ENCODE data around the gene CLIP2. TPM values are rescaled to one million over a fixed set of nuclear protein-coding genes. Genes with fewer than 3 reads are reported as not detected.
A peak's percentile ranks its signal among the peaks of the same experiment; 100 is the strongest.

Gene CLIP2
- total and polyA plus RNA-seq, 2 of the 8 experiments (the other 6 are each of a cell fraction or from before 2014, with no cell fraction given): 8.3 to 41.5 TPM

DNA sequence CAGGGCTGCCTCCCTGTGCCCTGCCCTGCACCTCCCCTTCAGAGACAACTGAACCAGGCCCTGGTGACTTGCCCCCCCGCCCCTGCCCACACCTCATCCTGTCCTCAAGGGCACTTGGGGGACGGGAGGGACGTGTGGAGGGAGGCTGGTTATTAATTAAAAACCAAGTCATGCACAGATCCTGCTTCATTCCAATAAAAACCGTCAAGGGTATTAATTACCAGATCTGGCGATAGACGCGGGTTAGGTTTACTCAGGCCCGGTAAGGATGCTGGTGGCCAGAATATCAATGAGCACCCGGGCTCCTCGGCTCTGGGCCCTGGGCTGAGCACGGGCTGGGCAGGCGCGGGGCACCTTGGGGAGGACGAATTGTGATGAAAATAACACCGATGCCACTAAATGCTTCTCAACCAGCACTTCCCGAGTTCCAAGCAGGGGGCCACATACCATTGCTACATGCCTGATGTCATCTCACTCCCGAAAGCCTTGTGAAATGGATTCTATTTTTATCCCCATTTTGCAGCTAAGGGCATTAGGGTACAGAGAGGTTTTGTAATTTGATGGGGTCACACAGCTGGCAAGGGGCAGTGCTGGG, 140.0 kb downstream of the CLIP2 start:
- H3K9me3 ChIP-seq (ENCODE audit: insufficient read depth in 2 of 2, low read depth in 1 of 2, low read length in 1 of 2): no peaks in the 10 kb centered on the region
- FAIRE-seq: peak; percentile 39
- peak overlapping the region; percentile 81; the same call in 1 of the 2 replicates for H2BK15ac ChIP-seq (ENCODE audit: low read length)
- peak in 1 of 2 experiments; percentile 73 for DNase-seq (ENCODE audit: low read depth in 1 of 2, low spot score in 2 of 2)
- H4K20me1 ChIP-seq (replicated peaks in 1 of 2; ENCODE audit: control insufficient read depth in 1 of 2, insufficient read depth in 2 of 2, low read length in 2 of 2): no peaks in the 10 kb centered on the region
- peak overlapping the region; percentile 100; the same call in 1 of the 2 replicates for H2BK12ac ChIP-seq (ENCODE audit: low read depth, low read length)
- H3K9ac ChIP-seq (replicated peaks in 1 of 4; ENCODE audit: extremely low read depth in 1 of 4, low read depth in 3 of 4, low read length in 3 of 4): no peak overlapping the region; a peak in 2 of 7 replicates
- H3K23me2 ChIP-seq (ENCODE audit: low read depth, low read length): no peaks in the 10 kb centered on the region
- WGBS, 2 experiments (ENCODE audit: extremely low coverage in 1 of 2, insufficient coverage in 1 of 2, insufficient read length in 1 of 2, insufficient replicate concordance in 2 of 2, low coverage in 1 of 2, low lambda C conversion rate in 2 of 2, missing lambda C conversion rate in 1 of 2): 6% methylated on average over 17 of the region's 17 CpGs; no CpG with 5 or more reads in 1 of the 2 experiments
- H2AK5ac ChIP-seq (ENCODE audit: low read depth, low read length): peak overlapping the region; percentile 96; the same call in 1 of the 2 replicates
- H3K79me2 ChIP-seq (ENCODE audit: control insufficient read depth in 1 of 2, insufficient read depth in 2 of 2, low read length in 2 of 2): no peaks in the 10 kb centered on the region
- no peak overlapping the region; the same call in 1 of the 2 replicates for H4K8ac ChIP-seq (ENCODE audit: extremely low read depth, insufficient read depth, low read length)
- H3K4me1 ChIP-seq (replicated peaks in 1 of 4; ENCODE audit: control insufficient read depth in 3 of 4, insufficient read depth in 4 of 4, low read length in 3 of 4): peaks cover 5 to 19% (median 14%) of the 10 kb centered on the region in 4 experiments
- no peak overlapping the region for H3K23ac ChIP-seq (ENCODE audit: insufficient read length)
- H4K5ac ChIP-seq (ENCODE audit: insufficient read length, low read depth, low read length): peak overlapping the region; percentile 14
- no peak overlapping the region for H3K56ac ChIP-seq (replicated peaks; ENCODE audit: insufficient read length, low read depth, low read length)
- POLR2A ChIA-PET (ENCODE audit: partially characterized antibody): interaction anchor here (0.6 to 1.5 kb wide), 3 partner anchors 9 to 12 kb away, joined by 3 to 5 read pairs (median 4); no protein-coding TSS in a partner anchor
- H3K36me3 ChIP-seq (ENCODE audit: control insufficient read depth in 2 of 4, insufficient read depth in 4 of 4, low read length in 3 of 4): no peaks in the 10 kb centered on the region
- H3K4me2 ChIP-seq (ENCODE audit: insufficient read depth in 1 of 2, low read depth in 2 of 2, low read length in 2 of 2): peak overlapping the region; percentile 15 to 52; a peak in 3 of 4 replicates
- peak overlapping the region; percentile 98 for H2BK120ac ChIP-seq (replicated peaks; ENCODE audit: low read depth, low read length)
- no peak overlapping the region for H3K4ac ChIP-seq (replicated peaks; ENCODE audit: insufficient read length, low read depth, low read length)
- H3K18ac ChIP-seq (ENCODE audit: extremely low read depth, low read length): peak overlapping the region; percentile 94
- peak overlapping the region in 2 of 4 experiments; percentile 14 to 40; a peak in 4 of 8 replicates for H3K4me3 ChIP-seq (ENCODE audit: extremely low read depth in 1 of 4, insufficient read depth in 2 of 4, low read depth in 3 of 4, low read length in 4 of 4)
- peak overlapping the region; percentile 95; the same call in 1 of the 2 replicates for H2BK5ac ChIP-seq (ENCODE audit: low read depth, low read length)
- H3K79me1 ChIP-seq (ENCODE audit: low read depth, low read length): no peaks in the 10 kb centered on the region
- peak overlapping the region; percentile 66; the same call in 1 of the 2 replicates for H2BK20ac ChIP-seq (ENCODE audit: low read length)
- CTCF ChIA-PET (ENCODE audit: partially characterized antibody): interaction anchor here (0.7 to 7.6 kb wide), 10 partner anchors 10 to 154 kb away, joined by 3 to 55 read pairs (median 6); no protein-coding TSS in a partner anchor
- H3K27ac ChIP-seq (ENCODE audit: low read depth, low read length): peak overlapping the region; percentile 41; the same call in 1 of the 2 replicates
- peak overlapping the region; percentile 97 for H4K91ac ChIP-seq (replicated peaks; ENCODE audit: insufficient read length, low read length)
- peak overlapping the region; percentile 27; the same call in 1 of the 2 replicates for H2AFZ ChIP-seq (ENCODE audit: low read length)
- no peaks in the 10 kb centered on the region for H3K27me3 ChIP-seq (replicated peaks in 1 of 4; ENCODE audit: control insufficient read depth in 3 of 4, extremely low read depth in 1 of 4, insufficient read depth in 3 of 4, low read length in 3 of 4)
- H3K14ac ChIP-seq (ENCODE audit: insufficient read length): no peak overlapping the region
- TF ChIP-seq POU5F1 (IDR thresholded peaks at IDR 0.05; ENCODE audit: low read depth, low read length) (no peak), CEBPB (IDR thresholded peaks at IDR 0.05; ENCODE audit: low read depth, low read length) (peak; percentile 66; the same call in 1 of the 2 replicates), TEAD4 (IDR thresholded peaks at IDR 0.05; ENCODE audit: low read depth, low read length) (peak; percentile 71), JUN (IDR thresholded peaks at IDR 0.05; ENCODE audit: low read depth, low read length) (0 out of 2 replicates have a peak, but pooled peaks have one; percentile 36), HDAC2 (IDR thresholded peaks at IDR 0.05; ENCODE audit: borderline replicate concordance in 1 of 2, low read depth in 2 of 2, low read length in 2 of 2) (no peak), PHF8 (conservative IDR thresholded peaks at IDR 0.05; ENCODE audit: low read depth, low read length) (no peak), TBP (IDR thresholded peaks at IDR 0.05; ENCODE audit: low read depth, low read length) (0 out of 2 replicates have a peak, but pooled peaks have one; percentile 18), EP300 (IDR thresholded peaks at IDR 0.05; ENCODE audit: borderline replicate concordance in 1 of 2, low read depth in 2 of 2, low read length in 2 of 2) (no peak), CREB1 (IDR thresholded peaks at IDR 0.05) (peak; percentile 21; the same call in 1 of the 2 replicates), BACH1 (IDR thresholded peaks at IDR 0.05; ENCODE audit: low read length) (no peak), YY1 (IDR thresholded peaks at IDR 0.05; ENCODE audit: low read depth, low read length) (0 out of 2 replicates have a peak, but pooled peaks have one; percentile 26)
- TF ChIP-seq, protein P1, sequence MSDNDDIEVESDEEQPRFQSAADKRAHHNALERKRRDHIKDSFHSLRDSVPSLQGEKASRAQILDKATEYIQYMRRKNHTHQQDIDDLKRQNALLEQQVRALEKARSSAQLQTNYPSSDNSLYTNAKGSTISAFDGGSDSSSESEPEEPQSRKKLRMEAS (IDR thresholded peaks at IDR 0.05): no peak
